RWPE2 (cell line): Measurements from ENCODE around the gene NABP2.
"Not testable (repeated sequence)": the region's sequence is repeated elsewhere in the genome, so short reads cannot be mapped to it uniquely, and the experiment has no call there.

Experiments
- ATAC-seq: fragments of 200-7000 bp; cut with Tn5 transposase; 3 replicates; pipeline ENCODE4 v1.9.1; 2021; ENCODE audit warnings: low read depth
- DNase-seq: peaks from one replicate; pipeline ENCODE4 v3.0.0-alpha.2; 2020; ENCODE audit warnings: low spot score
- H3K27ac ChIP-seq: fragments of 450-650 bp; 2 replicates; pipeline ENCODE4 v1.5.1; 2017; ENCODE audit warnings: mild to moderate bottlenecking; ENCODE audit not compliant: poor library complexity, severe bottlenecking
- H3K27me3 ChIP-seq: fragments of 250-450 bp; sonication (Bioruptor Pico); 2 replicates; pipeline ENCODE4 v1.5.1; 2021; ENCODE audit warnings: mild to moderate bottlenecking, moderate library complexity; ENCODE audit not compliant: insufficient read depth, poor library complexity, severe bottlenecking
- H3K36me3 ChIP-seq: fragments of 250-450 bp; sonication (Bioruptor Pico); 2 replicates; pipeline ENCODE4 v1.5.1; 2020; ENCODE audit warnings: low read depth, mild to moderate bottlenecking, moderate library complexity
- H3K4me1 ChIP-seq: fragments of 250-450 bp; sonication (Bioruptor Pico); 2 replicates; pipeline ENCODE4 v1.5.1; 2021; ENCODE audit warnings: mild to moderate bottlenecking, moderate library complexity; ENCODE audit not compliant: insufficient read depth, poor library complexity, severe bottlenecking
- H3K4me3 ChIP-seq: fragments of 250-450 bp; sonication (Bioruptor Pico); 2 replicates; pipeline ENCODE4 v1.5.1; 2021; ENCODE audit warnings: mild to moderate bottlenecking, moderate library complexity; ENCODE audit not compliant: severe bottlenecking
- H3K9me3 ChIP-seq: fragments of 250-450 bp; sonication (Bioruptor Pico); 2 replicates; pipeline ENCODE4 v1.5.1; 2021; ENCODE audit warnings: mild to moderate bottlenecking, moderate library complexity; ENCODE audit not compliant: severe bottlenecking
- CTCF ChIP-seq: fragments of 450-650 bp; IDR thresholded peaks from one replicate; pipeline ENCODE4 v1.5.1; 2017; ENCODE audit warnings: mild to moderate bottlenecking, moderate library complexity; ENCODE audit not compliant: poor library complexity, severe bottlenecking

Gene NABP2

GRCh38 chr12:56193025-56193578 is 31.0 kb upstream of the NABP2 start:
- peaks cover 7% of the 10 kb centered on the region for H3K4me1 ChIP-seq
- no peaks in the 10 kb centered on the region for H3K9me3 ChIP-seq
- no peaks in the 10 kb centered on the region for H3K36me3 ChIP-seq
- ATAC-seq (no peak), DNase-seq (no peak)
- H3K4me3 ChIP-seq, result no peak overlapping the region
- no peaks in the 10 kb centered on the region for H3K27me3 ChIP-seq
- peak; percentile 89 for TF ChIP-seq CTCF
- no peak overlapping the region for H3K27ac ChIP-seq

- not testable (repeated sequence) for H3K9me3 ChIP-seq, DNase-seq, H3K27me3 ChIP-seq, H3K4me1 ChIP-seq, H3K4me3 ChIP-seq, H3K36me3 ChIP-seq
- ATAC-seq, result peak; percentile 85
- peak overlapping the region; percentile 65 for H3K27ac ChIP-seq
Measured at GRCh38 chr12:56196818-56197550, 27.2 kb upstream of the NABP2 start.

GRCh38 chr12:56197921-56198635 is 26.1 kb upstream of the NABP2 start:
- Histone ChIP-seq H3K4me3 (no peak overlapping the region), H3K27me3 (no peaks in the 10 kb centered on the region), H3K9me3 (no peaks in the 10 kb centered on the region), H3K4me1 (peaks cover 3% of the 10 kb centered on the region), H3K36me3 (no peaks in the 10 kb centered on the region), H3K27ac (peak overlapping the region; percentile 65)
- ATAC-seq (no peak), DNase-seq (no peak)
- no peak for TF ChIP-seq CTCF

- Histone ChIP-seq H3K4me3 (no peak overlapping the region), H3K4me1 (peaks cover 3% of the 10 kb centered on the region), H3K36me3 (no peaks in the 10 kb centered on the region), H3K27ac (no peak overlapping the region), H3K27me3 (no peaks in the 10 kb centered on the region), H3K9me3 (no peaks in the 10 kb centered on the region)
- ATAC-seq (no peak), DNase-seq (no peak)
- no peak for TF ChIP-seq CTCF
Measured at GRCh38 chr12:56198836-56199235, 25.3 kb upstream of the NABP2 start.

- Histone ChIP-seq H3K27me3 (no peaks in the 10 kb centered on the region), H3K4me3 (no peak overlapping the region), H3K27ac (no peak overlapping the region), H3K9me3 (no peaks in the 10 kb centered on the region), H3K4me1 (no peaks in the 10 kb centered on the region), H3K36me3 (peaks cover 23% of the 10 kb centered on the region)
- TF ChIP-seq CTCF, result no peak
- DNase-seq, result no peak
- ATAC-seq, result no peak
Measured at GRCh38 chr12:56202366-56202765, 21.8 kb upstream of the NABP2 start.
